Measurements from ENCODE around the gene DGKG.

Gene DGKG

DNA sequence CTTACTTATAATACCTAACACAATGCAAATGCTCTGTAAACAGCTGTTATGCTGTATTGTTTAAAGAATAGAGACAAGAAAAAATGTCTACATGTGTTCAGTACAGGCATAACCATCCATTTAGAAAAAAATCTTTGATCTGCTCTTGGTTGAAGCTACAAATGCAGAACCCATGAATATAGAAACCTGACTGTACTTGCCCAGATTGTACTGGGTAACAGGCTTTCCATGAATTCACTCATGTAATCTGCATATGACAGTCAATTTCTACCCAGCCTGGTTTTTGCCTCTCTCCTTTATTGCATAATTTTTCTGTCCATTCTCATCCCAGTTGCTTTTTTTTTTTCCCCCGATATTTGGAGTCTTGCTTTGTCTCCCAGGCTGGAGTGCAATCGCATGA lies 190.5 kb downstream of the DGKG start:
- no peak for DNase-seq (ENCODE audit: low read depth)

GRCh38 chr3:186170516-186170915 lies 191.5 kb downstream of the DGKG start:
- DNase-seq (ENCODE audit: low read depth), result no peak

- no peak for DNase-seq (ENCODE audit: low read depth)
Measured at GRCh38 chr3:186169379-186169778, 192.7 kb downstream of the DGKG start.

DNA sequence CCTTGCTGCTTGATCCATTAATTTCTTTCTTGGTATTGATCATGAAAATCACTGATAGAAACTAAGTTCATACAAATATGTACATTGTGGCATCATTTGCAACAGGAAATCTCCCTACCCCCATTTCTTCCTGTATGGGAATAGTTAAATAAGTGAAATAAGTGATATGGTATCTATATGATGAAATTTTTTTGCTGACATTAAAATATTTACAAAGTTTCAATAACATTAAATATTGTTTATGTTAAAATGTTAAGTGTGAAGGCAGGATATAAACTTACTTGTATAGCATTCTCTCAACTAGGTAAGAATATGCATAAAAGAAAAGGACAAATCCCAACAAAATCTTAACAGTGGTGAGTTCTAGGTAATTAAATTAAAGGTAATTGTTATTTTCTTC lies 193.1 kb downstream of the DGKG start:
- DNase-seq (ENCODE audit: low read depth), result no peak

DNA sequence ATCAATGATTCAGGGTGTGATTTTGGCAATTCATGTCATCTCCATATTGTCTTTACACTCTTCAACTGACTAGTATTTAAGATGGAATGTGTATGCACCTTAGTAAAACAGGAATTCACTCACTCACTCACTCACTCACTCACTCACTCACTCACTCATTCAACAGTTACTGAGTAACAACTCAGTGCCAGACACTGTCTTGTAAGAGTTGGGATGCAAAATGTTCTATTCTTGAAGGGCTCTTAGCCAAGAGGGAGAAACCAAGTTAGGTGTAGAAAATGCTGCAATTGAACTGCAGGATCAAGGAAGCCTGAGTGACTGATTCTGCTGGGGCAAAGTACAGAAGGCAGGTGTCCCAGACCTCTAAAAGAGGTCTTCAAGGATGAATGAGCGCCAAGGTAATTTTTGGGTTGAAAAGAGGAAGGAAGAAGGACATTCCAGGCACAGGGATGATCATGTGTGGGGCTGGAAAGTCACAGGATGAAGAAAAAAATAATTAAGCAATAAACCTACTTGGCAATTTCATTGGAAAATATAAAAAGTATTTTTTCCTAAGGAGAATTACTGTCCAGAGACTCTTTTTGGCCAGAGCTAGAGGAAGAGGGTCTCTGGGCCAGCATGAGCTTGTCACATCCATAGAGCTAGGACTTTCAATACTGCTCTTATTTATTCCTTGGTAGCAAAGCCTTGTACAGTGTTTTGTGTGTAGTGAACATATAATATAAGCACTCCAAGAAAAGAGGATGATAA lies 194.2 kb downstream of the DGKG start:
- DNase-seq (ENCODE audit: low read depth), result no peak

GRCh38 chr3:186166491-186167288 lies 195.3 kb downstream of the DGKG start:
- no peak for DNase-seq (ENCODE audit: low read depth)

GRCh38 chr3:186166036-186166435 lies 196.0 kb downstream of the DGKG start:
- DNase-seq (ENCODE audit: low read depth), result no peak

- no peak for DNase-seq (ENCODE audit: low read depth)
Measured at GRCh38 chr3:186165331-186165730, 196.7 kb downstream of the DGKG start.

DNA sequence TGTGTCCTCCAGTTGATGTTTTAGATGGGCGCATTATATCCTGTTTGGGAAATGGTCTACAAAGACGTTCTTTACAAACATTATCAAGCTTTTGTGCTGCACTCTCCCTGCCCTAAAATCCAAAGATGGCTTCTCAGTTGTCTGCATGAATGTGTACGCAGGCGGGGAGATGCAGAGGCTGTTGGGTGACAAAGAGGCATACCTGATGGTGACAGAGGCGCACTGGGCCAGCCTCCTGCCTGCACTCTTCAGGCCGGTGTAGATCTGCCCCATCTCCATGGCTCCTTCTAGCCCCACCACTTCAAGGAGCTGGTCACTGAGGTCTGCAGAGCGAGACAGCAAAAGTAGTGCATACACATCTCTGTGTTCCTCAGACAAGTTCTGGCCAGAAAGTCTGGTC lies 197.3 kb downstream of the DGKG start:
- no peak for DNase-seq (ENCODE audit: low read depth)

DNA sequence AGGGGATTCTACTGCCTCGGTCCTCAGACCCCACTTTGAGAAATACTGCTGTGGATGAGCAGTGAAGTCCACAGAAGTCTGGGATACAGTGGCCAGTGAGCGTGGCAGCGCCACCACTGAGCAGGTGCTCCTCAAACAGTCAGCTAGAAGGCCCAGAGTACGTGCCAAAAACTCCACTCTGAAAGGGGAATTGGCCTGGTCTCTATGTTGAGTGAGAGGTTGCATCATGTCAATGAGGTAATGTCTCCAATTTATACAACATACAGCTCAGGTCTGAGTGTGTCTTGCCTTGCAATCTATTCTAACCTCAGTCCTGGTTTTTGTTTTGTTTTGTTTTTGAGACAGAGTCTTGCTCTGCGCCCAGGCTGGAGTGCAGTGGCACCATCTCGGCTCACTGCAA lies 199.8 kb downstream of the DGKG start:
- DNase-seq (ENCODE audit: low read depth), result no peak

DNA sequence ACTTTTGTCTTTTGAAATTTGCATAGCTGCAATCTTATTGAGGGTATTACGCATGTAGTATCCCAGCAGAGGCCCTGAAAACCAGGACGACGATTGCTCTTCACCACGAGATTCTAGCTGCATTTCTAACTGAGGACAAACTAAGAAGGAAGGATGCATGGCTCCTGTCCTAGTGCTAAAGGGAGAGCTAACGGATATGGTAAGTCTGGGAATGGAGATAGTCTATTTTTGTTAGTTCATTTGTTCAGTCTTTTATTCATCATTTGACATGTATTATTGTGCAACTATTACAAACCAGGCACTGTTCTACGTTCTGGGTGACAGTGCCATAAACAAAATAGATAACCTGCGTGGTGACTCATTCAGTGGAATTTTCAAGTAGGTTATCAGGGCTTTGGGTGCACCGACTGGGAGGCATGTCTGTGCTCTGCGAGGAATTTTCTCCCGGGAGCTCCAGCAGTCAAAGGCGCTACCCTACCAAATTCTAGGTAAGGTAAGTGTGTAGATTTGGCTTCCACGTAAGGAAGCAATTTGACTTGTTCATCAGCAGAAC lies 201.3 kb downstream of the DGKG start:
- no peak for DNase-seq (ENCODE audit: low read depth)

DNA sequence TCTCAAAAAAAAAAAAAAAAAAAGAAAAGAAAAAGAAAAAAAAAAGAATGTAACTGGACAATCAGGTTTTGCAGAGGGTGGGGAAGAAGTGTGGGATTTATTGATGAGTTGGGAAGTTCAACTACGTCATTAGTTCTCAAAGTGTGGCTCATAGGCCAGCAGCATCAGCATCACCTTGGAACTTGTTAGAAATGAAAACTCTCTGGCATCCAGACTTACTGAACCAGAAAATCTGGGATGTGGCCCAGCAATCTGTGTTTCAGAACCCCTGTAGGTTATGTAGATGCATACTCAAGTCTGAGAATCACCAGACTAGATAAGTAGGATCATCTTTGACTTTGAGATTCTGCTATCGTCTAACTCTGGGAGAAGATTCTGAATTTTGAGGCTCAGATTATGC lies 207.4 kb downstream of the DGKG start:
- no peak for DNase-seq (ENCODE audit: low read depth)

GRCh38 chr3:186152889-186153292 lies 209.1 kb downstream of the DGKG start:
- DNase-seq (ENCODE audit: low read depth), result no peak

DNA sequence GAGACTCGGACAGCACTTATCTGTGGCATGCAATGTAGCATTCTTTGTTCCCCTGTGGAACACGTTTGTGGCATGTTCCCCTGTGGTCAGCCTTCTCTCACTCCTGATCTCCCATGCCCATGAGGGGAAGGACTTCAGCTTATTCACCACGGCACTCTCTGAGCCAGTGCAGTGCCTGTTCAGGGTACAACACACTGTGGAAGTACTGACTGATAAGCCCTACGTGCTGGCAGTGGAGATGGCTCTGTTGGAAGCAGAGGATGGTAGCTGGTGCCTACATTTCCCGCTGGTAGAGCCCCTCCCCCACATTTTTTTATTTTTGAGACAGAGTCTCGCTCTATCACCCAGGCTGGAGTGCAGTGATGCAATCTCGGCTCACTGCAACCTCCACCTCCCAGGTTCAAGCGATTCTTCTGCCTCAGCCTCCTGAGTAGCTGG lies 209.7 kb downstream of the DGKG start:
- no peak for DNase-seq (ENCODE audit: low read depth)

GRCh38 chr3:186151077-186151971 lies 210.7 kb downstream of the DGKG start:
- DNase-seq (ENCODE audit: low read depth), result no peak

DNA sequence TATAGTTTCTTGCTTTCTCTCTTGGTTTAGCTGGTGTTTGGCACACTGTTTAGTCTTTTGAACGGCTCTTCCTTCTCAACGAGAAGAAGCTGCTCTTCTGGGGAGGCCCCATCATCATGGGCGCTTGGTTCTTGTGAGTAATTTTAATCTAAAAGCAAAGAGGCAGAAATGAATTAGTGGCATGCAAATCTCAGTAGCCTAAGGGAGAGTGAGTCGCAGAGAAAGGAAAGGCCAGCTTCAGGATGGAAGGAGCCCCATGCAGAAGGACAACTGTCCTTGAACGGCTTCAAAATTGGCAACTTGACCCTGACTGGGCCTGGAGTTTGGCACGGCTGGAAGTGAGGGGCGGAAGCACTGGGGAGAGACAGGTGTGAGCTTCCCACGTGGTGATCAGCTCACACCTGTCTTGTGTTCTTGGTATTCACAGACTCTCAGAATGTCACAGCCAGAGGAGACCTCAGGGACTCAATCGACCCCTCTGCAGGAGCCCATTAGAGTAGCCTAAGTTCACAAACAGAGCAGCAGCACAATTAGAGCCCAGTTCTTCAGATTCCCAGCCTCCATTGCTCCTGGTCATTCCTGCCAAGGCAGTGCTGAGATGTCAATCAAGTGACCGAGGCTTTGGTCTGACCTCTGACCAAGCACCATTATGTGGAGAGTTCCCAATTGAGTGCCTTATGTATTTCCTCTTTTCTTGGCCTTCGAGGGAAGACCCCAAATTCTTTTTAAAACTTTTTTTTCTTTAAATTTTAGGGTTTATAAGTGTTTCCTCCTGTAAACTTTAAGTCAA lies 211.8 kb downstream of the DGKG start:
- no peak for DNase-seq (ENCODE audit: low read depth)

DNA sequence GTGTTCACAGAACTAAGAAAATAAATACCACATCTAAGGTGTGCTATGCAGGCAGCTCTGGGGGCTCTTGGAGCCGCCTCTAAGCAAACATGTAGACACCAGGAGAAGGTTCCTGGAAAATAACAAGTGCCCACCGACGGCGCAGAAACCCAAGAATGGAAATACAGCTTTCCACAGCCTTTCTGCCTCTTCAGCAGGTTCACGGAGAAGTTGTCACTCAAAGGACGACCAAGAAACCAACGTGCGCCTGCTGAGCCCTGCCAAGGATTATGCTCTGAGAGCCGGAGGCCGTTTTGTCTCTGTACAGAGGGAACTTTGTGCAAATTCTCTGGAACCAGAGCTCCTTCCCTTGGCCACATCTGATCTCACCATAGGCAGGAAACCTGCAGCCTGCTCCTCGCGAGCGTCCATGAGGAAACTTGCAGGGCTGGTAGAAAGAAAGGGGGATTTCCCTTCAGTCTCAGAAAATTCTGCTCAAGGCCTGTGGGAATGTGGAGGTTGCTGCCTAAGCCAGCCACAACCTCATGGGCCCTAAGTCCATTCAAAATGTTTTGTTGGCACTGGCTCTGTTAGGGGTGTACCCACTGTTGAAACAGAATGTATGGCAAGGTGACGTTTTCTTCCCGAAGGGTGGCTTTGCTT lies 212.6 kb downstream of the DGKG start:
- DNase-seq (ENCODE audit: low read depth), result no peak

- DNase-seq (ENCODE audit: low read depth), result no peak
Measured at GRCh38 chr3:186144257-186144656, 217.8 kb downstream of the DGKG start.

- DNase-seq (ENCODE audit: low read depth), result no peak
Measured at GRCh38 chr3:186143250-186143649, 218.8 kb downstream of the DGKG start.

- DNase-seq (ENCODE audit: low read depth), result no peak
Measured at GRCh38 chr3:186142393-186142932, 219.6 kb downstream of the DGKG start.

GRCh38 chr3:186141790-186142189 lies 220.2 kb downstream of the DGKG start:
- DNase-seq (ENCODE audit: low read depth), result no peak

Measured in activated T-helper 1 cell treated with Interleukin-2 at 50 U/mL for 16 hours (primary cell).